K562 (cell line): ENCODE results near the gene ANKRD44. TPM values are rescaled to one million over a fixed set of nuclear protein-coding genes. Genes with fewer than 3 reads are reported as not detected.

ENCODE experiments used
- ATAC-seq: fragments of 200-7000 bp; cut with Tn5 transposase; 3 replicates; pipeline ENCODE4 v1.9.1; 2020; ENCODE audit warnings: moderate library complexity
- BruUV-seq: library from RNA; stranded (reverse); fragments of 400-500 nt; replicated peaks from 2 replicates; lab custom pipeline; 2021; lab: Mats Ljungman, UMichigan
- CTCF ChIA-PET: fragments of 300-600 bp; formaldehyde crosslinking; extraction: SDS; loops from one replicate; lab custom pipeline; 2021; ENCODE audit warnings: low intra/inter-chr PET ratio; lab: Yijun Ruan, JAX
- POLR2A ChIA-PET: fragments of 300-600, 350-650 bp; sonication (Branson Sonifier 250); formaldehyde crosslinking; extraction: SDS; loops from one replicate; lab custom pipeline; 2021; ENCODE audit warnings: antibody characterized with exemption, inconsistent platforms; lab: Yijun Ruan, JAX
- DNase-seq, 4 experiments: peaks; one replicate each; pipeline versions ENCODE4 v3.0.0 to v3.0.0-alpha.2; 2011 to 2018; ENCODE audit warnings: low spot score in 3 of 4, mixed read lengths in 3 of 4; ENCODE audit errors: extremely low read depth in 1 of 4
- FAIRE-seq: peaks from 2 replicates; lab custom pipeline; 2011; peaks lifted over from hg19 to GRCh38; lab: Jason Lieb, UNC
- H2AFZ ChIP-seq: 2 replicates; pipeline ENCODE4 v1.6.0; 2011; ENCODE audit warnings: low read depth, low read length, control low read depth, inconsistent platforms
- H3K27ac ChIP-seq: fragments of 200-600 bp; 3 replicates; pipeline ENCODE4 v1.8.0; 2011; ENCODE audit warnings: low read depth, mild to moderate bottlenecking, control low read depth, inconsistent platforms, low read length, moderate library complexity, mixed read lengths; ENCODE audit errors: extremely low read depth
- H3K27me3 ChIP-seq, 2 experiments: fragments of 300-600 bp in 1 of 2; 2 replicates in 1 of 2; 3 replicates in 1 of 2; pipeline versions ENCODE4 v1.6.0 to v1.8.0; 2011; ENCODE audit warnings: inconsistent platforms in 2 of 2, low read length in 2 of 2, mild to moderate bottlenecking in 1 of 2, mixed read lengths in 1 of 2, moderate library complexity in 1 of 2; ENCODE audit not compliant: control insufficient read depth in 2 of 2, insufficient read depth in 2 of 2
- H3K36me3 ChIP-seq: fragments of 300-600 bp; 3 replicates; pipeline ENCODE4 v1.8.0; 2011; ENCODE audit warnings: mild to moderate bottlenecking, low read length, inconsistent platforms; ENCODE audit not compliant: control insufficient read depth, insufficient read depth
- H3K4me1 ChIP-seq, 2 experiments: fragments of 200-600 bp in 1 of 2; replicated peaks in 1 of 2; 2 replicates in 1 of 2; 3 replicates in 1 of 2; pipeline versions ENCODE4 v1.5.1 to v1.8.0; 2011; ENCODE audit warnings: inconsistent platforms in 2 of 2, low read length in 2 of 2, mild to moderate bottlenecking in 1 of 2, mixed read lengths in 1 of 2, moderate library complexity in 1 of 2; ENCODE audit not compliant: control insufficient read depth in 2 of 2, insufficient read depth in 2 of 2
- H3K4me2 ChIP-seq: 2 replicates; pipeline ENCODE4 v1.6.1; 2011; ENCODE audit warnings: low read length, control low read depth, inconsistent platforms, mixed read lengths; ENCODE audit not compliant: insufficient read depth
- H3K4me3 ChIP-seq: fragments of 200-600 bp; sonication (generic), shearing (Covaris generic); 2 replicates; pipeline ENCODE4 v1.5.1; 2016; ENCODE audit warnings: control low read depth, inconsistent platforms
- H3K79me2 ChIP-seq: fragments of 200-600 bp; 3 replicates; pipeline ENCODE4 v1.8.0; 2011; ENCODE audit warnings: low read length, inconsistent platforms; ENCODE audit not compliant: control insufficient read depth, insufficient read depth
- H3K9ac ChIP-seq, 2 experiments: 2 replicates each; pipeline versions ENCODE4 v1.6.0 to v1.6.1; 2011; ENCODE audit warnings: low read depth in 2 of 2, low read length in 2 of 2, control low read depth in 1 of 2, inconsistent platforms in 1 of 2, mild to moderate bottlenecking in 1 of 2, mixed read lengths in 1 of 2; ENCODE audit not compliant: insufficient read depth in 1 of 2
- H3K9me1 ChIP-seq: one replicate; pipeline ENCODE4 v1.6.0; 2011; ENCODE audit warnings: inconsistent platforms, mild to moderate bottlenecking, low read length, moderate library complexity; ENCODE audit not compliant: control insufficient read depth, insufficient read depth
- H3K9me3 ChIP-seq: replicated peaks from 2 replicates; pipeline ENCODE4 v1.5.1; 2011; ENCODE audit warnings: low read depth, low read length, inconsistent platforms; ENCODE audit not compliant: control insufficient read depth, insufficient read depth
- H4K20me1 ChIP-seq: replicated peaks from 2 replicates; pipeline ENCODE4 v1.6.1; 2011; ENCODE audit warnings: low read length, inconsistent platforms, mixed read lengths; ENCODE audit not compliant: control insufficient read depth, insufficient read depth
- MTF1 ChIP-seq: fragments of 250-450 bp; sonication (Bioruptor Pico); IDR thresholded peaks from 2 replicates; pipeline ENCODE4 v1.9.0; 2021; ENCODE audit warnings: moderate library complexity, mild to moderate bottlenecking, inconsistent platforms, borderline replicate concordance
- POLR2AphosphoS5 ChIP-seq: IDR thresholded peaks from 2 replicates; pipeline ENCODE4 v1.6.1; 2011; ENCODE audit warnings: mild to moderate bottlenecking, low read depth, low read length, moderate library complexity; ENCODE audit not compliant: control insufficient read depth, insufficient read depth
- RBM39 ChIP-seq: fragments of 200-400 bp; formaldehyde crosslinking; optimal IDR thresholded peaks from 2 replicates; pipeline ENCODE3; 2018; ENCODE audit warnings: low read depth, low read length
- ZBTB17 ChIP-seq: fragments of 450-650 bp; formaldehyde crosslinking; IDR thresholded peaks from 2 replicates; pipeline ENCODE4 v1.4.0; 2020; ENCODE audit warnings: mild to moderate bottlenecking
- ZNF644 ChIP-seq: fragments of 200-800 bp; sonication (Bioruptor generic); IDR thresholded peaks from 2 replicates; pipeline ENCODE4 v1.6.1; 2016; ENCODE audit warnings: low read depth, missing genetic modification characterization, missing compliant biosample characterization
- ZNF830 ChIP-seq: fragments of 250-450 bp; sonication (Bioruptor Pico); IDR thresholded peaks from 2 replicates; pipeline ENCODE4 v1.5.0; 2021; ENCODE audit warnings: mild to moderate bottlenecking
- WGBS: fragments of 100-300 bp; shearing (Covaris generic); methylation state at CpG from one replicate; pipeline ENCODE4 v1.1.6; 2016; ENCODE audit warnings: low coverage, mixed read lengths; ENCODE audit not compliant: insufficient coverage; ENCODE audit errors: missing lambda C conversion rate; 5-methylcytosine and 5-hydroxymethylcytosine counted together
- in situ Hi-C: fragments of 300-500 bp; cut with MboI; formaldehyde crosslinking; loops from 4 replicates; pipeline ENCODE4 v1.15.0; 2018; ENCODE audit warnings: inconsistent platforms, mixed read lengths
- intact Hi-C: fragments of 100-400 bp; cut with micrococcal nuclease; formaldehyde crosslinking; loops from 2 replicates; pipeline ENCODE4 v1.14.2; 2022
- polyA plus RNA-seq, 8 experiments: library from polyadenylated mRNA; depleted of rRNA in 4 of 8; stranded (reverse) in 5 of 8; unstranded in 3 of 8; fragments of >200 nt; fragmentation: Nextera tagmentation in 2 of 8; fragmentation: Illumina TruSeq in 1 of 8; extraction: Ambion mirVana in 2 of 8; extraction: Trizol in 1 of 8; gene quantifications; 2 replicates each; pipeline versions ENCODE4 v1.2.1 to v1.2.3, GENCODE V29; 2011 to 2014; ENCODE audit warnings: inconsistent platforms in 1 of 8, missing spikeins in 1 of 8
- total RNA-seq, 7 experiments: library from RNA; depleted of rRNA in 6 of 7; stranded (reverse); fragments of >200 nt in 6 of 7; fragmentation: Illumina TruSeq in 2 of 7; extraction: Trizol in 2 of 7; gene quantifications; 2 replicates each; pipeline versions ENCODE4 v1.2.1 to v1.2.3, GENCODE V29; 2011 to 2021; ENCODE audit warnings: low replicate concordance in 1 of 7

The ANKRD44 gene
- total and polyA plus RNA-seq, 9 of the 15 experiments (the other 6 are each of a cell fraction or from before 2014, with no cell fraction given), result 0.03 to 0.64 (median 0.07) TPM; not detected in 3

DNA sequence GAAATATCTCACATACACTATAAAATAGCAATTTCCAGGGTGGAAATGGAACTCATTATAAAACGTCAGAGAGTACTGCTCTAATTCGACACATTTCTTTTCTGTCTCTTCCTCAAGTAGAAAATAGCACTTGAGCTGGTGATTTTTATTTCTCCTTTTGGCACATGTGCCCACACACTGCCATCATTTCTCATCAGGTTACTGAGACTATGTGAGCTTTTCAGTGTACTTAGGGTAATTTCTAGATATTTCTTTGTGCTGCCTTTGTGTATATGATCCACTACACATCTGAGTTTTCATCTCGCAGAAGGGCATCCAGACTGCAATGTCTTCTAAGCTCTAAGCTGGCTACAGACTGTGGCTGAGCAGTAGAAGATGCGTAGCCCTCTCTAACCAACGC is 321.9 kb downstream of the ANKRD44 start:
- H3K4me3 ChIP-seq, result no peak overlapping the region
- H3K9me3 ChIP-seq, result no peaks in the 10 kb centered on the region
- no peak overlapping the region; the same call in 1 of the 2 replicates for H2AFZ ChIP-seq
- H3K4me1 ChIP-seq, result no peaks in the 10 kb centered on the region
- no peaks in the 10 kb centered on the region for H4K20me1 ChIP-seq
- H3K27ac ChIP-seq, result no peak overlapping the region
- no peak for DNase-seq
- no peaks in the 10 kb centered on the region for H3K79me2 ChIP-seq
- no peak overlapping the region for H3K9ac ChIP-seq
- POLR2A ChIA-PET, result no interaction called here
- 8% methylated on average over 5 of the region's 5 CpGs for WGBS
- FAIRE-seq, result no peak
- no peak for ATAC-seq
- in situ Hi-C loops, result no loop called here
- no peaks in the 10 kb centered on the region for H3K9me1 ChIP-seq
- no peak for TF ChIP-seq ZNF644 (tag)
- TF ChIP-seq ZBTB17 (CRISPR knock-in tag), result no peak
- TF ChIP-seq MTF1, result no peak
- no peak for TF ChIP-seq ZNF830 (CRISPR knock-in tag)
- no peak for TF ChIP-seq RBM39
- TF ChIP-seq POLR2AphosphoS5, result no peak
- TF ChIP-seq, all 486 proteins: peak for 0
- CTCF ChIA-PET, result no interaction called here
- H3K27me3 ChIP-seq, result no peaks in the 10 kb centered on the region
- no TSS peak for BruUV-seq
- no peaks in the 10 kb centered on the region for H3K36me3 ChIP-seq
- no peak overlapping the region for H3K4me2 ChIP-seq
- intact Hi-C loops, result no loop called here
